Activated CD8-positive, alpha-beta memory T cell treated with anti-CD3 and anti-CD28 coated beads, Interleukin-2, amount 50 U/mL, for 4 hours (primary cell): Measurements from ENCODE around the gene SEC23A.

Experiments used
- DNase-seq: peaks from one replicate; pipeline ENCODE4 v3.0.0-alpha.2; 2020

SEC23A gene

GRCh38 chr14:38982837-38983236 is 120.2 kb downstream of the SEC23A start:
- no peak for DNase-seq

GRCh38 chr14:38982278-38982677 is 120.8 kb downstream of the SEC23A start:
- DNase-seq, result no peak
